Thymus (tissue), 11 donors: ENCODE results near the gene SMARCB1. TPM values are rescaled to one million over a fixed set of nuclear protein-coding genes. Genes with fewer than 3 reads are reported as not detected.

Experiments used
- DNase-seq, 9 donors: peaks; one replicate each; pipeline ENCODE4 v3.0.0-alpha.2; 2013; ENCODE audit warnings: low spot score in 9 of 9, low read depth in 6 of 9, missing footprints in 1 of 9
- H3K27ac ChIP-seq, 2 donors: one replicate each; pipeline ENCODE4 v1.5.1; 2013; ENCODE audit warnings: control low read depth in 1 of 2, low read depth in 1 of 2, low read length in 1 of 2, mild to moderate bottlenecking in 1 of 2, moderate library complexity in 1 of 2
- H3K27me3 ChIP-seq, 2 donors: one replicate each; pipeline ENCODE4 v1.5.1; 2013; ENCODE audit warnings: low read length in 1 of 2; ENCODE audit not compliant: control insufficient read depth in 2 of 2, insufficient read depth in 1 of 2
- H3K36me3 ChIP-seq, 2 donors: one replicate each; pipeline ENCODE4 v1.5.1; 2013; ENCODE audit warnings: low read length in 1 of 2, mild to moderate bottlenecking in 1 of 2, moderate library complexity in 1 of 2; ENCODE audit not compliant: control insufficient read depth in 2 of 2, insufficient read depth in 2 of 2
- H3K4me1 ChIP-seq, 2 donors: one replicate each; pipeline ENCODE4 v1.5.1; 2013; ENCODE audit warnings: low read length in 2 of 2; ENCODE audit not compliant: control insufficient read depth in 2 of 2, insufficient read depth in 2 of 2
- H3K4me3 ChIP-seq, 2 donors: one replicate each; pipeline ENCODE4 v1.5.1; 2013; ENCODE audit warnings: low read length in 2 of 2, control low read depth in 1 of 2, mild to moderate bottlenecking in 1 of 2
- H3K9me3 ChIP-seq, 2 donors: one replicate each; pipeline ENCODE4 v1.5.1; 2013; ENCODE audit warnings: low read length in 1 of 2, mild to moderate bottlenecking in 1 of 2; ENCODE audit not compliant: control insufficient read depth in 2 of 2, insufficient read depth in 1 of 2
- WGBS: extraction: QIAGEN DNeasy Blood & Tissue Kit; methylation state at CpG from one replicate; pipeline ENCODE4 v1.1.7; 2013; 5-methylcytosine and 5-hydroxymethylcytosine counted together
- polyA plus RNA-seq: library from polyadenylated mRNA; stranded (reverse); fragments of 200-250 nt; gene quantifications from one replicate; pipeline ENCODE4 v1.2.3, GENCODE V29; 2013
- total RNA-seq: library from RNA; stranded (reverse); fragments of 120-200 nt; gene quantifications from one replicate; pipeline ENCODE4 v1.2.4, GENCODE V29; 2013
- donor health status: healthy.

Gene SMARCB1
- total and polyA plus RNA-seq, 2 donors = 35.3 to 72.0 TPM

DNA sequence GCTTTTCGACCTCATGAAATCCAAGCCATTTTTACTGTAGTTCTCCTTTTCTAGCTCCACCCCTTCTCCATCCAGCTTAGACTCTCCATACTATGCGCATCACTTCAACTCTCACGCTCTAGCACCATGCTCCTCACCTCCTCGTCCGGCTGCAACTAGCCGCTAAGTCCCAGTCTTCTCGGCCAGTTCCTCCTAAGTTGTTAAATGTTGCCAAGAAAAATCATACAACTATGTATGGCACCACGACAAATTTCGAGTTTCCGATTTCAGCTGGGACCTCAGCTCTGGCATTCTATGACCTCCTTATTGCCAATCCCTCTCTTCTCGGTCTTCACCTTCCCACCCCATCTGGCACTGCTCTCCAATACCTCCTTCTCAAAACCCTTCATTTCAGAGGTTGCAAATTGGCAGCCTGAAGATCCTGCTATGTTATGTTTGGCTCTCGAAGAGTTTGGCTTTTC is 36.9 kb upstream of the SMARCB1 start:
- H3K4me3 ChIP-seq = no peak overlapping the region
- peaks cover 0 to under 1% of the 10 kb centered on the region in 2 donors for H3K36me3 ChIP-seq
- no peak for DNase-seq
- no peak overlapping the region for H3K27ac ChIP-seq
- H3K27me3 ChIP-seq = no peaks in the 10 kb centered on the region
- WGBS = 90% methylated on average over 12 of the region's 12 CpGs
- H3K9me3 ChIP-seq = no peaks in the 10 kb centered on the region
- peaks cover 9 to 22% of the 10 kb centered on the region in 2 donors for H3K4me1 ChIP-seq

DNA sequence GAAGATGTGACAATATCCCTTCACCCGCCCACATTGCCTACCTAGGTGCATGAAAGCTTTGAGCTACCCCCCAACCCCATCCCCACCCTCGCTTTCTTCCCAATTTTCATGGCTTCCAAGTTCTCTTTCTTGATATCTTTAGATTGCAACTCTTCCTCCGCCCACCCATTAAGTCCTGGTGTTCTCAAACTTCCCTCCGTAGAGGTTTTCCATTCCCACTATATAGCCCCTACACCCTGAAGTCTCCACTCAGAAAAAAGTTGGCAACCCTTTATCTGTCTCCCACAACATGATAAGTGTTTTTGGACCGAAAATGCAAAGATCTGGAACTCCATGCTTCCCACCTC is 36.4 kb upstream of the SMARCB1 start:
- peak overlapping the region; percentile 56 to 68 for H3K27ac ChIP-seq
- WGBS = 42% methylated on average over 5 of the region's 5 CpGs

DNA sequence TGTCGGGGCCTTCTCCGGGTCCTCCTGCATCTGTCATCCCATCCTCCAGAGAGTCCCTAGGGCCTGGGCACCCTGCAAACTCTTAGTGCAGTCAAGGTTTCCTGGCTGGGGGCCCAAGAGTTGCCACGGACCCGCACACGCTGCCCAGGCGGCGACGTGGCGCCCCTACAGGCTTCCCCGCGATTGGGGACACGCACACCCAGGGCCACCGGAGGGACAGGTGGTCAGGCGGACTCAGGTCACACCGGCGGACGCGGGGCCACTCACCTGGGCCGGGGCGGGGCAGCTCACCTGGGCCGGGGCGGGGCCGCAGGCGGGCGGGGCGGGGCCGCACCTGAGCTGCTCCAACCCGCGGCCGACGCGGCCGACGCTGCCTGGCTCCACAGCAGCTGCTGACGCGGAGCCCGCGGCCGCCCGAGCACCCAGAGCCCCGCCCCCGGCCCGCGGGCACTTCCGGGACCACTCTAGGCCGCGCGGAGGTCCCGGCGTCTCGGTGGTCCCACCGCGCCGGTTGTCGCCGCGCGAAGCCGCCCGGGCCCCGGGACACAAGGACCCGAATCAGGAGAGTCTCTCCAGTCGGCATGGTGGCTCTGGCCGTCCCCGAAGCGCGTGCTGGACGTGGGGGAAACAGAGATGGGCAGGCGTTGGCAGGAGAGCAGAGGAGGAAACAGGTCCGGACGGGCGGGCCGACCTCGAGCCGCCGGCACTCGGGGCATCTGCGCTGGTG is 35.9 kb upstream of the SMARCB1 start, which contains the start of gene ZNF70:
ZNF70 (minus strand) TSS at position 399 of the 727 bp plus-strand sequence. CDS start 5,972 bp downstream, outside the sequence.
- no peaks in the 10 kb centered on the region for H3K9me3 ChIP-seq
- DNase-seq = peak in 7 of 9 donors; percentile 70 to 93 (median 87)
- no peaks in the 10 kb centered on the region for H3K36me3 ChIP-seq
- under 1% methylated on average over 78 of the region's 78 CpGs for WGBS
- peak within 1 kb of the TSS; percentile 81 to 91 for H3K27ac ChIP-seq
- peaks cover 9 to 22% of the 10 kb centered on the region in 2 donors for H3K4me1 ChIP-seq
- H3K27me3 ChIP-seq = no peaks in the 10 kb centered on the region
- peak within 1 kb of the TSS; percentile 84 to 91 for H3K4me3 ChIP-seq

More for the DNA sequence above, 36.4 kb upstream of the SMARCB1 start:
- Histone ChIP-seq H3K9me3 (no peaks in the 10 kb centered on the region), H3K4me1 (peaks cover 9 to 22% of the 10 kb centered on the region in 2 donors), H3K36me3 (no peaks in the 10 kb centered on the region), H3K4me3 (peak overlapping the region; percentile 57 to 84), H3K27me3 (no peaks in the 10 kb centered on the region)
- no peak for DNase-seq

DNA sequence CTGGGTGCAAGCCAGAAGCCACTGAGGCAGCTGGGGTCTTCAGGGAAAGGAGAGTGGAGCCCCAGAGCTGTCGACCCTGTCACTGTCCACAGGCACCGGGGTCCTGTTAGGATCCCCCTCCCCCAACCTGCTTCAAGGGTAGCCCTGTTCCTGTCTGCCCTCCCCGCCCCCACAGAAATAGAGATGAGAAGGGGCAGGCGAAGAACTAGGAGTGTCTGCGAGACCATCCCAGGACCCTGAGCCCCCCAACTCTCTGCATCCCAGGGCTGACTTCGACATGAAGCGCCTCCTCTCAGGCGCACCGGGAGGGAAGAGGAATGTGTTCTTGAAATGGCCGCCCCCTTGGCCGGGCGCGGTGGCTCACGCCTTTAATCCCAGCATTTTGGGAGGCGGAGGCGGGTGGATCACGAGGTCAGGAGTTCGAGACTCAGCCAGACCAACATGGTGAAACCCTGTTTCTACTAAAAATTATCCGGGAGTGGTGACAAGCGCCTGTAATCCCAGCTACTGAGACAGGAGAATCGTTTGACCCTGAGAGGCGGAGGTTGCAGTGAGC is 35.2 kb upstream of the SMARCB1 start:
- H3K9me3 ChIP-seq = no peaks in the 10 kb centered on the region
- no peak for DNase-seq
- peaks cover 9 to 22% of the 10 kb centered on the region in 2 donors for H3K4me1 ChIP-seq
- H3K36me3 ChIP-seq = no peaks in the 10 kb centered on the region
- 35% methylated on average over 22 of the region's 22 CpGs for WGBS
- H3K27me3 ChIP-seq = no peaks in the 10 kb centered on the region
- peak overlapping the region; percentile 81 to 91 for H3K27ac ChIP-seq
- H3K4me3 ChIP-seq = peak overlapping the region; percentile 84 to 91

DNA sequence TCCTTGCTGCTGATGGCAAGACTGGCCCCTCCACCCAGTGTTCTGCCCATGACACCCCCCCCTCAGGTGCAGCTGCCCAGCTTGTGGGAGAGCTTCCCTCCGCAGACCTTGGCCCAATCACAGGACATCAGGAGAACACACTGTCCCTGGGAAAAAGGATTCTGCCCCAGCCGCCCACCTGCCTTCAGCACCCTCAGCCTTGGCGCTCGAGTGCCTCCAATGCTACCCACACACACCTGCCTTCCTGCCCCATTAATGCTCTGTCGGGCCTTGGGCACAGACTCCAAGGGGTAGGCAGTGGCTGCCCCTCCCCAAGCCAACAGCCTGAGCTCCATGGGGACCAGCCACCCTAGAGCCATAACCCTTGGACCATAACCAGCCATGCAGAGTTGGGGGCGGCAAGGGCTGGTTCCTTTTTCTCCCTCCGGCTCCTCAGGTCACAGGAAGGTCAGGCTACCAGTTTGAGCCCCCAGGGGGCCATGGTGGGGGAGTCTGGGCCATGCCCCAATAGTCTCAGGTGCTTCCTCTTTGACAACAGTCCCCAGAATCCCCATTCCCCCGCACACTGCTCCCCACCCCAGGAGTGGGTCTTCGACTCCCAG is 34.6 kb upstream of the SMARCB1 start:
- Histone ChIP-seq H3K36me3 (no peaks in the 10 kb centered on the region), H3K4me3 (no peak overlapping the region), H3K4me1 (peaks cover 9 to 25% of the 10 kb centered on the region in 2 donors), H3K27me3 (no peaks in the 10 kb centered on the region), H3K27ac (no peak overlapping the region), H3K9me3 (no peaks in the 10 kb centered on the region)
- DNase-seq = no peak
- 56% methylated on average over 9 of the region's 9 CpGs for WGBS

DNA sequence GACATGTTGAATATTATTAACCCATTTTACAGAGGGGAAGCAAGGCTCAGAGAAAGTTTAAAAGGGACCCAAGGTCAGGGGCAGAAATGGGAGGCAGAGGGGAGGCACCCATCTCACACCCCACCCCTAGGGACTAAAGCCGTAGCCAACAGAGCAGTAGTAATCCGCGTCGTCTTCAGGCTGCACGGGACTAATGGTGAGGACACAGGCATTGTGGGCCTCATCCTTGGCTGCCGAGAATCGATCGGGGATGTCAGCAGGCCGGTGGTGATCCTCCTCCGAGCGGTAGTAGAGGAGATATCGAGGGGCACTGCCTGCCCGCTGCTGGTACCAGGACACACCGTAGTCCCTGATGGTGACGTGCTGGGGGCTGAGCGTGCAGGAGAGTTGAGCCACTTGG is 34.0 kb upstream of the SMARCB1 start:
- H3K36me3 ChIP-seq = no peaks in the 10 kb centered on the region
- H3K9me3 ChIP-seq = no peaks in the 10 kb centered on the region
- H3K4me1 ChIP-seq = peaks cover 9 to 25% of the 10 kb centered on the region in 2 donors
- 98% methylated on average over 16 of the region's 16 CpGs for WGBS
- no peak for DNase-seq
- no peaks in the 10 kb centered on the region for H3K27me3 ChIP-seq
- no peak overlapping the region for H3K4me3 ChIP-seq
- H3K27ac ChIP-seq = no peak overlapping the region

DNA sequence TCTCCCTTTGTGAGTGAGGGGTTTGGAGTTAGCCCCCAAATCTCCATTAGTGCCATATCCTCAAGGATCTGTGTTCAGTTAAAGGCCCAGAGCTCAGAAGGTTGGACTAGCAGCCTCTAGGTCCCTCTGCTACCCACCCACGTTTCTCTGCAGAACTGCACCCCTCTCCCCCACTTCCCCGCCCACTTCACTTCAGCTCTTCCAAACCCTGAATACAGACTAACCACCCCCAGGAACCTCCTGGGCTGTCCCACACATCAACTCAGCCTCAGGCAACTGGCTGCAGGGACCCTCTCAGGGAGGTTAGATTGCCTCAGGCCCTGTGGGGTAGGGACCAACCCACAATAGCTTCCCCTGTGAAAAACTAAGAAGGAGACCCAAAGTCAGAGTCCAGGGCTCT is 33.4 kb upstream of the SMARCB1 start:
- no peaks in the 10 kb centered on the region for H3K36me3 ChIP-seq
- peak overlapping the region in 1 of 2 donors; percentile 40 for H3K27ac ChIP-seq
- no peaks in the 10 kb centered on the region for H3K27me3 ChIP-seq
- WGBS = 74% methylated on average over 2 of the region's 2 CpGs
- no peak overlapping the region for H3K4me3 ChIP-seq
- no peaks in the 10 kb centered on the region for H3K9me3 ChIP-seq
- no peak for DNase-seq
- peaks cover 9 to 25% of the 10 kb centered on the region in 2 donors for H3K4me1 ChIP-seq

DNA sequence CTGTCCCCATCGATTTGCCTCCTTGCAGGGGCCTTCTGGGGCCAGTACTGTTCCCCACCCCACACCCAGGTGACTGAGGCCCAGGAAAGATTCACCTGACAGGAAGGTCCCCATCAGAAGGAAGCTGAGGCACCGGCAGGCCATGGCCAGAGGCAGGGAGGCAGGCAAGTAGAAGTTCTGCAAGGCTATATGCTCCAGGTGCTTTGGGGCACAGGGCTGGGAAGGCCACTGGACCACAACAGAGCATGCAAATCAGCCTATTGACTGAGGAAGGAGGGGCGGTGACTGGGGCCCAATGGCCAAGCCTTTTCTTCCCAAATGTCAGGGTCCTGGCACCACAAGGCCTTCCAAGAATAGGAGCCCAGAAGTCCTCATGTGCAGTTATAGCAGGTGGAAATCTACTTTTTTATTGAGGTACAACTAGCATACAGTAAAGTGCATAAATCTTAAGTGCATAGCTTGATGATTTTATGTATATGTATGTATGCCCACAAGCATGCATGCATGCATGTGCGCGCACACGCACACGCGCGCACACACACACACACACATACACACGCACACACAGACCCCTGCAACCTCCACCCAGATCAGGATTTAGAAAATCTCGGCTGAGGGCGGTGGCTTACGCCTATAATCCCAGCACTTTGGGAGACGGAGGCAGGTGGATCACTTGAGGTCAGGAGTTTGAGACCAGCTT is 32.4 kb upstream of the SMARCB1 start, which contains the start of gene VPREB3:
VPREB3 (minus strand) TSS at position 206 of the 700 bp plus-strand sequence; CDS start at position 144, 62 bp downstream.
- H3K36me3 ChIP-seq = no peaks in the 10 kb centered on the region
- DNase-seq = no peak
- H3K4me1 ChIP-seq = peaks cover 9 to 25% of the 10 kb centered on the region in 2 donors
- peak within 1 kb of the TSS in 1 of 2 donors; percentile 40 for H3K27ac ChIP-seq
- H3K27me3 ChIP-seq = no peaks in the 10 kb centered on the region
- 88% methylated on average over 14 of the region's 14 CpGs for WGBS
- no peaks in the 10 kb centered on the region for H3K9me3 ChIP-seq
- no peak within 1 kb of the TSS for H3K4me3 ChIP-seq
